A549 treated with ZK216348 at 1 μM for 4 hours (cell line): Measurements from ENCODE around the gene GOLPH3L. TPM values are rescaled to one million over a fixed set of nuclear protein-coding genes. Genes with fewer than 3 reads are reported as not detected.

Source experiments
- total RNA-seq: library from RNA; stranded (reverse); fragments of 200-300 nt; extraction: Qiagen RNA extraction; gene quantifications from 5 replicates; pipeline ENCODE4 v1.2.3, GENCODE V29; 2022; ENCODE audit warnings: low read depth

Gene GOLPH3L
- 11.1 to 18.8 TPM (median 17.4 TPM) in 5 replicates for total RNA-seq

GRCh38 chr1:150696995-150697927, at the start of gene GOLPH3L:
TSS of gene GOLPH3L (minus strand) at chr1:150697154. CDS start at chr1:150694838, 2,316 bp downstream.

GRCh38 chr1:150720703-150721102, 23.7 kb upstream of the GOLPH3L start, which contains the start of gene HORMAD1:
TSS of gene HORMAD1 (minus strand) at chr1:150720895. CDS start at chr1:150719505, 1,390 bp downstream.

GRCh38 chr1:150629115-150629928, 67.6 kb downstream of the GOLPH3L start, which contains the start of gene ENSA:
TSS of gene ENSA (minus strand) at chr1:150629612. CDS start at chr1:150629470, 142 bp downstream.

Other genes with a start within 250 kb of the GOLPH3L start
- 15.2 to 24.4 TPM (median 23.7 TPM) in 5 replicates for gene TARS2, start 209.7 kb downstream of the GOLPH3L start, total RNA-seq
- 1.7 to 2.1 TPM (median 1.8 TPM) in 5 replicates for gene ECM1, start 189.0 kb downstream of the GOLPH3L start, total RNA-seq
- not detected in 5 replicates for gene FALEC, start 181.4 kb downstream of the GOLPH3L start, total RNA-seq
- 2.2 to 6.3 TPM (median 4.8 TPM) in 5 replicates for gene ADAMTSL4, start 147.7 kb downstream of the GOLPH3L start, total RNA-seq
- gene MCL1, start 117.5 kb downstream of the GOLPH3L start, total RNA-seq = 150 to 264 TPM (median 227 TPM) in 5 replicates
- 133 to 165 TPM (median 137 TPM) in 5 replicates for gene ENSA, start 67.5 kb downstream of the GOLPH3L start, total RNA-seq
- 5.2 to 10.7 TPM (median 7.7 TPM) in 5 replicates for gene HORMAD1, start 23.7 kb upstream of the GOLPH3L start, total RNA-seq
- gene CTSS, start 68.6 kb upstream of the GOLPH3L start, total RNA-seq = 14.5 to 19.6 TPM (median 17.9 TPM) in 5 replicates
- 1.5 to 3.1 TPM (median 1.7 TPM) in 5 replicates for gene CTSK, start 111.1 kb upstream of the GOLPH3L start, total RNA-seq
- gene ARNT, start 179.4 kb upstream of the GOLPH3L start, total RNA-seq = 9.9 to 14.7 TPM (median 12.3 TPM) in 5 replicates
- gene CTXND2, start 190.0 kb upstream of the GOLPH3L start, total RNA-seq = 0.12 TPM in 1 of 5 replicates, not detected in the others
- 22.0 to 26.5 TPM (median 25.5 TPM) in 5 replicates for gene SETDB1, start 229.2 kb upstream of the GOLPH3L start, total RNA-seq